Kidney (tissue), 14 donors: ENCODE results near the gene BABAM1. TPM values are rescaled to one million over a fixed set of nuclear protein-coding genes. Genes with fewer than 3 reads are reported as not detected.

Experiments used
- DNase-seq, 5 donors: peaks; one replicate each; pipeline ENCODE4 v3.0.0-alpha.2; 2013 to 2020
- FAIRE-seq: peaks from 2 replicates; lab custom pipeline; 2012; peaks lifted over from hg19 to GRCh38; lab: Jason Lieb, UNC
- H3K27ac ChIP-seq, 2 donors: one replicate each; pipeline ENCODE4 v1.7.0; 2013; ENCODE audit warnings: low read depth in 2 of 2, low read length in 2 of 2, inconsistent platforms in 1 of 2
- H3K27me3 ChIP-seq: one replicate; pipeline ENCODE4 v1.7.1; 2013; ENCODE audit warnings: low read length, inconsistent platforms; ENCODE audit not compliant: control insufficient read depth, insufficient read depth
- H3K36me3 ChIP-seq, 3 donors: one replicate each; pipeline versions ENCODE4 v1.7.0 to v1.7.1; 2013; ENCODE audit warnings: low read length in 3 of 3, control low read depth in 1 of 3, inconsistent platforms in 1 of 3; ENCODE audit not compliant: insufficient read depth in 3 of 3, control insufficient read depth in 2 of 3
- H3K4me1 ChIP-seq, 3 donors: one replicate each; pipeline versions ENCODE4 v1.7.0 to v1.7.1; 2013; ENCODE audit warnings: low read length in 3 of 3, inconsistent platforms in 1 of 3, low read depth in 1 of 3; ENCODE audit not compliant: control insufficient read depth in 2 of 3, insufficient read depth in 2 of 3
- H3K4me3 ChIP-seq, 3 donors: one replicate each; pipeline versions ENCODE4 v1.7.0 to v1.8.1; 2013; ENCODE audit warnings: low read length in 3 of 3, control low read depth in 1 of 3, inconsistent platforms in 1 of 3
- H3K9ac ChIP-seq, 3 donors: one replicate each; pipeline versions ENCODE4 v1.7.0 to v1.7.1; 2013; ENCODE audit warnings: low read length in 3 of 3, control low read depth in 1 of 3, inconsistent platforms in 1 of 3
- H3K9me3 ChIP-seq, 3 donors: one replicate each; pipeline versions ENCODE4 v1.7.0 to v1.7.1; 2013; ENCODE audit warnings: low read length in 3 of 3, control low read depth in 1 of 3, inconsistent platforms in 1 of 3; ENCODE audit not compliant: control insufficient read depth in 2 of 3, insufficient read depth in 1 of 3
- CTCF ChIP-seq: IDR thresholded peaks from 3 replicates; pipeline ENCODE4 v1.5.1; 2012; ENCODE audit warnings: mild to moderate bottlenecking, moderate library complexity, borderline replicate concordance; ENCODE audit not compliant: insufficient read depth; ENCODE audit errors: extremely low read depth
- intact Hi-C: fragments of 100-400 bp; cut with DNase I; formaldehyde crosslinking; loops from one replicate; pipeline ENCODE4 v1.11.1; 2022
- polyA plus RNA-seq: library from polyadenylated mRNA; stranded (reverse); fragments of 350-450 nt; fragmentation: Illumina TruSeq; extraction: RNeasy Lipid Tissue Mini Kit (QIAGEN cat#74804); gene quantifications from one replicate; pipeline ENCODE4 v1.2.3, GENCODE V29; 2014; ENCODE audit warnings: low read depth, low replicate concordance; ENCODE audit not compliant: insufficient read depth
- total RNA-seq: library from RNA; stranded (reverse); fragmentation: NEBNext Ultra II Directional; extraction: Animal tissue kit (Norgen Biotek cat#: 25700); gene quantifications from one replicate; pipeline ENCODE4 v1.2.1, GENCODE V29; 2021
- donor health status: control.
- donor health status: control.
- donor health status: control.
- donor health status: control.
- donor health status: control.
- donor health status: DM: yes; HTN: yes; CAD: no.
- donor health status: Normal renal cell carcinoma (clear cell type).

The BABAM1 gene
- total and polyA plus RNA-seq, 2 donors from 2014 or later = 69.4 to 105 TPM

DNA sequence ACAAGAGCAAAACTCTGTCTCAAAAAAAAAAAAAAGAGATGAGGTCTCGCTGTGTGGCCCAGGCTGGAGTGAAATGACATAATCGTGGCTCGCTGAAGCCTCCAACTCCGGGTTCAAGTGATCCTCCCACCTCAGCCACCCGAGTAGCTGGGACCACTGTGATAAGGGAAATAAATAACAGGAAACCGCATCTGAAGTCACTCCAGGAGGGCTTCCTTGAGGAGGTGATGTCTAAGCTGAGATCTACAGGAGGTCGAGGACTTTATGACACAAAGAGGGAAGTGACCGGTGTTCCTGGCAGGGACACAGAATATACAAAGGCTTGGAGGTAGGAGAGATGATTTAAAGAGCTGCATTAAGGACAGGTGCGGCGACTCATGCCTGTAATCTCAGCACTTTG, 12.6 kb upstream of the BABAM1 start:
- H3K9ac ChIP-seq = no peak overlapping the region
- H3K36me3 ChIP-seq = no peaks in the 10 kb centered on the region
- FAIRE-seq (no peak), DNase-seq (no peak)
- TF ChIP-seq CTCF = no peak
- no peak overlapping the region for H3K4me3 ChIP-seq
- H3K27ac ChIP-seq = no peak overlapping the region
- peaks cover 0 to 5% (median 0%) of the 10 kb centered on the region in 3 donors for H3K9me3 ChIP-seq
- H3K4me1 ChIP-seq = no peaks in the 10 kb centered on the region
- no peaks in the 10 kb centered on the region for H3K27me3 ChIP-seq
- intact Hi-C loops = no loop called here

DNA sequence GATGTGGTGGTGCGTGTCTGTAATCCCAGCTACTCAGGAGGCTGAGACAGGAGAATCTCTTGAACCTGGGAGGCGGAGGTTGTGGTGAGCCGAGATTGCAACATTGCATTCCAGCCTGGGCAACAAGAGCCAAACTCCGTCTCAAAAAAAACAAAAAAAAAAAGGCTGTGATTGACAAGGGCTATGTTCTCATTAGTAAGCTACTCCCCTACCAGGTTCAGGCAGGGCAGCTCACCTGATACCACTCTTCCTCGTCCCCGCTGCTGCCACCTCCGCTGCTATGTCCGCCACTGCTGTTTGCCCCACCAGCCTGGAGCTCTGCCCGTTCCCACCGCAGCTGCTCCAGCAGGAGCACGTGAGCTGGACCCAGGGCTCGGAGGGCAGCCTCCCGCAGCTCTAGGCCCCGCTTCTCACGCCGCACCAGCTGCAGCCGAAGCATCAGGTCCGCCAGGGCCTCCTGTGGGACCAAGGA, 12.1 kb upstream of the BABAM1 start:
- FAIRE-seq (no peak), DNase-seq (peak in 1 of 5 donors; percentile 18)
- H3K36me3 ChIP-seq = no peaks in the 10 kb centered on the region
- H3K27ac ChIP-seq = no peak overlapping the region
- no peaks in the 10 kb centered on the region for H3K27me3 ChIP-seq
- TF ChIP-seq CTCF = no peak
- peaks cover 0 to 9% (median 0%) of the 10 kb centered on the region in 3 donors for H3K9me3 ChIP-seq
- no peak overlapping the region for H3K4me3 ChIP-seq
- no peak overlapping the region for H3K9ac ChIP-seq
- H3K4me1 ChIP-seq = no peaks in the 10 kb centered on the region
- intact Hi-C loops = no loop called here

DNA sequence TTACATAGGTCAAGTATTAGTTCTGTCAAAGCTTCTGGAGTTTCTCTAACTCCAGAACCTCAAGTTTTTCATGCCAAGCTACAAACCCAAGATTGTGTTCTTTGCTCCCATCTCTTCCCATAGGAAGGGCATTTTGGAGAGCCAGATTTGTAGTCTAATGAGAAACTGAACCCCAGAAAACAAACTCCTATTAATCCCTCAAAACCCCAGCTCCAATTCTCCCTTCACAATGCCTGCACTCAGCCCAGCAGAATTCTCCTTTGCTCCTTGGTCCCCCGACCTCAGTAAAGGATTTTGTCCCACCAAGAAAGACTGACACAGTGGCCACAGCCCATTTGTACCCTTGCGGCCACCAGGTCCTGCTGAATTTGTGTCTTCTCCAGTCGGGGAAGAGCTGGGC, 11.1 kb upstream of the BABAM1 start:
- FAIRE-seq (no peak), DNase-seq (no peak)
- no peak overlapping the region for H3K9ac ChIP-seq
- no peaks in the 10 kb centered on the region for H3K36me3 ChIP-seq
- H3K4me3 ChIP-seq = no peak overlapping the region
- intact Hi-C loops = no loop called here
- H3K4me1 ChIP-seq = peaks cover 0 to 2% (median 0%) of the 10 kb centered on the region in 3 donors
- no peaks in the 10 kb centered on the region for H3K27me3 ChIP-seq
- H3K27ac ChIP-seq = no peak overlapping the region
- TF ChIP-seq CTCF = no peak
- H3K9me3 ChIP-seq = peaks cover 0 to 9% (median 0%) of the 10 kb centered on the region in 3 donors
